GM18502 (cell line): Measurements from ENCODE around the gene ACVR1C.

Experiments used
- ATAC-seq: cut with Tn5 transposase; IDR thresholded peaks from one replicate; pipeline ENCODE4 v1.9.1; 2021; ENCODE audit warnings: mild to moderate bottlenecking; ENCODE audit not compliant: unreplicated experiment, poor library complexity

Gene ACVR1C

GRCh38 chr2:157628477-157629415, at the start of gene ACVR1C:
ACVR1C (minus strand) TSS chr2:157628864; CDS start chr2:157628644, 220 bp downstream.
- peak; percentile 87 for ATAC-seq

- ATAC-seq = no peak
Observed at GRCh38 chr2:157677941-157678340, 49.3 kb upstream of the ACVR1C start.

GRCh38 chr2:157672129-157672528, 43.5 kb upstream of the ACVR1C start:
- no peak for ATAC-seq

GRCh38 chr2:157662401-157662800, 33.7 kb upstream of the ACVR1C start:
- no peak for ATAC-seq

GRCh38 chr2:157661776-157662175, 33.1 kb upstream of the ACVR1C start:
- no peak for ATAC-seq

- ATAC-seq = no peak
Observed at GRCh38 chr2:157657858-157658257, 29.2 kb upstream of the ACVR1C start.

- ATAC-seq = no peak
Observed at GRCh38 chr2:157657101-157657500, 28.4 kb upstream of the ACVR1C start.

- ATAC-seq = no peak
Observed at GRCh38 chr2:157644776-157645175, 16.1 kb upstream of the ACVR1C start.

GRCh38 chr2:157631861-157632260, 3.2 kb upstream of the ACVR1C start:
- ATAC-seq = no peak

- ATAC-seq = peak; percentile 15
Observed at GRCh38 chr2:157627594-157628476, 829 bp downstream of the ACVR1C start.

GRCh38 chr2:157625296-157625695, 3.4 kb downstream of the ACVR1C start:
- ATAC-seq = no peak

GRCh38 chr2:157620956-157621355, 7.7 kb downstream of the ACVR1C start:
- ATAC-seq = no peak

GRCh38 chr2:157611726-157612125, 16.9 kb downstream of the ACVR1C start:
- no peak for ATAC-seq

GRCh38 chr2:157611110-157611509, 17.6 kb downstream of the ACVR1C start:
- ATAC-seq = no peak

GRCh38 chr2:157606534-157606933, 22.1 kb downstream of the ACVR1C start:
- no peak for ATAC-seq

GRCh38 chr2:157603198-157603597, 25.5 kb downstream of the ACVR1C start:
- no peak for ATAC-seq

GRCh38 chr2:157601807-157602206, 26.9 kb downstream of the ACVR1C start:
- no peak for ATAC-seq

GRCh38 chr2:157596992-157597681, 31.5 kb downstream of the ACVR1C start:
- peak; percentile 81 for ATAC-seq

GRCh38 chr2:157593411-157593810, 35.3 kb downstream of the ACVR1C start:
- ATAC-seq = no peak

- ATAC-seq = no peak
Observed at GRCh38 chr2:157592948-157593347, 35.7 kb downstream of the ACVR1C start.
